ENCODE measurements around the gene MYL3. TPM values are rescaled to one million over a fixed set of nuclear protein-coding genes. Genes with fewer than 3 reads are reported as not detected.

MYL3 gene
- total RNA-seq, 1 donor from 2014 or later, result not detected

DNA sequence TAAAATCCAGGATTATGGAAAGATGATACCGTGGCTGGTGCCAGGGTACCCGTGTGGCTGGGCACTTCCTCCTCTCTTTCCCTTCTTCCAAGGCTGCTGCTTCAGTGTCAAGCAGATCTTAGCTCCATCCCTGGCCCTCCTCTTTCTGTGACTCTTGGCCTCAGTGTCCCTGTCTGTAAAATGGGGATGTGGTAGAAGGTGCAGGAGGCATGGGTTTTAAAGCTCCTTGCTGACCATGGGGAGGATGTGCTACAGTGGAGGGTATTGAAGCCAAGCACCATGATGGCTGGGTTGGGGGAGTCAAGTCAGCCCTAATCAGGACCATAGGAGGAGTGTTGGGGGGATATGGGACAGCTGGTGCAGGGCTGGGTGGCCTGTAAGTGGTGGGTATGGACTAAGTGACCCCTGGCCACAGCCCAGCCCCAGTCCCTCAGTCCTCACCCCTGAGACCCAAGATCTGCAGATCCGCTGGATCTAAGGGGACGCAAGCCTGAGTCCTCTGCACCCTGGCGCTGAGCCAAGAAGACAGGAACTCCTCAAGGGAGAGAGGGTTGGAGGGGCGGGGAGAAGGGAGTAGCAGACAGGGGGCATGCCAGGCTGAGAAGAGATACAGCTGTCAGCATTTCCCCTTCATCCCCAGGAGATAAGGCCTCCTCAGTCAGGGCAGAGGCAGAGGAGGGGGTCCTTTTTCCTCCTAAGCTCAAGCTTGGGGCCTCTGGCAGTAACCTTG, 26.3 kb upstream of the MYL3 start:
- no peak overlapping the region for H3K4me3 Mint-ChIP-seq (ENCODE audit: unreplicated experiment)
- peaks cover 1% of the 10 kb centered on the region for H3K4me1 Mint-ChIP-seq (ENCODE audit: low read depth, unreplicated experiment)
- H3K9me3 Mint-ChIP-seq (ENCODE audit: unreplicated experiment), result peaks cover 4% of the 10 kb centered on the region
- no peak for DNase-seq
- peaks cover 23% of the 10 kb centered on the region for H3K27me3 Mint-ChIP-seq (ENCODE audit: unreplicated experiment)
- H3K36me3 Mint-ChIP-seq (ENCODE audit: unreplicated experiment), result no peaks in the 10 kb centered on the region
- H3K27ac Mint-ChIP-seq (ENCODE audit: unreplicated experiment), result no peak overlapping the region
- TF ChIP-seq CTCF (IDR thresholded peaks at IDR 0.05; ENCODE audit: partially characterized antibody, unreplicated experiment), result no peak

- DNase-seq, result no peak
- no peak overlapping the region for H3K4me3 Mint-ChIP-seq (ENCODE audit: unreplicated experiment)
- peaks cover 1% of the 10 kb centered on the region for H3K4me1 Mint-ChIP-seq (ENCODE audit: low read depth, unreplicated experiment)
- H3K27me3 Mint-ChIP-seq (ENCODE audit: unreplicated experiment), result peaks cover 25% of the 10 kb centered on the region
- no peak overlapping the region for H3K27ac Mint-ChIP-seq (ENCODE audit: unreplicated experiment)
- H3K36me3 Mint-ChIP-seq (ENCODE audit: unreplicated experiment), result no peaks in the 10 kb centered on the region
- H3K9me3 Mint-ChIP-seq (ENCODE audit: unreplicated experiment), result peaks cover 3% of the 10 kb centered on the region
- no peak for TF ChIP-seq CTCF (IDR thresholded peaks at IDR 0.05; ENCODE audit: partially characterized antibody, unreplicated experiment)
These were observed 25.5 kb upstream of the MYL3 start for GRCh38 chr3:46888705-46889104.

GRCh38 chr3:46887980-46888494, 24.8 kb upstream of the MYL3 start:
- Mint-ChIP-seq H3K9me3 (ENCODE audit: unreplicated experiment) (peaks cover 3% of the 10 kb centered on the region), H3K36me3 (ENCODE audit: unreplicated experiment) (no peaks in the 10 kb centered on the region), H3K27me3 (ENCODE audit: unreplicated experiment) (peaks cover 25% of the 10 kb centered on the region), H3K27ac (ENCODE audit: unreplicated experiment) (no peak overlapping the region), H3K4me3 (ENCODE audit: unreplicated experiment) (no peak overlapping the region), H3K4me1 (ENCODE audit: low read depth, unreplicated experiment) (peaks cover 1% of the 10 kb centered on the region)
- no peak for TF ChIP-seq CTCF (IDR thresholded peaks at IDR 0.05; ENCODE audit: partially characterized antibody, unreplicated experiment)
- no peak for DNase-seq

- Mint-ChIP-seq H3K4me3 (ENCODE audit: unreplicated experiment) (no peak overlapping the region), H3K4me1 (ENCODE audit: low read depth, unreplicated experiment) (peaks cover 1% of the 10 kb centered on the region), H3K36me3 (ENCODE audit: unreplicated experiment) (no peaks in the 10 kb centered on the region), H3K27ac (ENCODE audit: unreplicated experiment) (no peak overlapping the region), H3K27me3 (ENCODE audit: unreplicated experiment) (peaks cover 16% of the 10 kb centered on the region), H3K9me3 (ENCODE audit: unreplicated experiment) (no peaks in the 10 kb centered on the region)
- no peak for TF ChIP-seq CTCF (IDR thresholded peaks at IDR 0.05; ENCODE audit: partially characterized antibody, unreplicated experiment)
- no peak for DNase-seq
These were observed 22.4 kb upstream of the MYL3 start for GRCh38 chr3:46885612-46886011.

- Mint-ChIP-seq H3K4me1 (ENCODE audit: low read depth, unreplicated experiment) (peaks cover 1% of the 10 kb centered on the region), H3K9me3 (ENCODE audit: unreplicated experiment) (no peaks in the 10 kb centered on the region), H3K4me3 (ENCODE audit: unreplicated experiment) (no peak overlapping the region), H3K27ac (ENCODE audit: unreplicated experiment) (no peak overlapping the region), H3K27me3 (ENCODE audit: unreplicated experiment) (peaks cover 17% of the 10 kb centered on the region), H3K36me3 (ENCODE audit: unreplicated experiment) (no peaks in the 10 kb centered on the region)
- TF ChIP-seq CTCF (IDR thresholded peaks at IDR 0.05; ENCODE audit: partially characterized antibody, unreplicated experiment), result no peak
- no peak for DNase-seq
These were observed 21.7 kb upstream of the MYL3 start for GRCh38 chr3:46884929-46885328.

Data from glutamatergic neuron (in vitro differentiated cells).